Liver (tissue), 9 donors: ENCODE measurements around the gene R3HCC1L. TPM values are rescaled to one million over a fixed set of nuclear protein-coding genes. Genes with fewer than 3 reads are reported as not detected.

Source experiments
- DNase-seq: peaks from one replicate; pipeline ENCODE4 v3.0.0-alpha.2; 2017; ENCODE audit warnings: low spot score
- H3K27ac ChIP-seq, 2 donors: one replicate each; pipeline ENCODE4 v1.7.0; 2013; ENCODE audit warnings: inconsistent platforms in 2 of 2, low read length in 2 of 2, control low read depth in 1 of 2, low read depth in 1 of 2, mild to moderate bottlenecking in 1 of 2
- H3K27me3 ChIP-seq, 4 donors: one replicate each; pipeline versions ENCODE4 v1.6.1 to v1.7.0; 2013; ENCODE audit warnings: low read length in 3 of 4, inconsistent platforms in 1 of 4, mild to moderate bottlenecking in 1 of 4, moderate library complexity in 1 of 4; ENCODE audit not compliant: control insufficient read depth in 4 of 4, insufficient read depth in 4 of 4
- H3K36me3 ChIP-seq, 4 donors: one replicate each; pipeline versions ENCODE4 v1.6.1 to v1.7.0; 2013; ENCODE audit warnings: low read length in 3 of 4, mild to moderate bottlenecking in 3 of 4, low read depth in 1 of 4, moderate library complexity in 1 of 4; ENCODE audit not compliant: control insufficient read depth in 4 of 4, insufficient read depth in 3 of 4
- H3K4me1 ChIP-seq, 4 donors: one replicate each; pipeline versions ENCODE4 v1.6.1 to v1.7.0; 2013; ENCODE audit warnings: low read length in 3 of 4, mild to moderate bottlenecking in 3 of 4, moderate library complexity in 1 of 4; ENCODE audit not compliant: control insufficient read depth in 4 of 4, insufficient read depth in 4 of 4
- H3K4me3 ChIP-seq, 3 donors: one replicate each; pipeline versions ENCODE4 v1.6.1 to v1.7.0; 2013; ENCODE audit warnings: low read length in 3 of 3, control low read depth in 1 of 3, low read depth in 1 of 3, mild to moderate bottlenecking in 1 of 3
- H3K9ac ChIP-seq, 2 donors: one replicate each; pipeline ENCODE4 v1.7.0; 2013; ENCODE audit warnings: low read length in 2 of 2, mild to moderate bottlenecking in 2 of 2, moderate library complexity in 2 of 2, control low read depth in 1 of 2, low read depth in 1 of 2
- H3K9me3 ChIP-seq, 4 donors: one replicate each; pipeline versions ENCODE4 v1.6.1 to v1.7.0; 2013; ENCODE audit warnings: low read length in 3 of 4; ENCODE audit not compliant: control insufficient read depth in 4 of 4
- EGR1 ChIP-seq, 2 donors: IDR thresholded peaks; 2 replicates each; pipeline ENCODE4 v1.6.1; 2016 to 2018; ENCODE audit warnings: antibody characterized with exemption in 2 of 2, low read depth in 2 of 2
- FOXA2 ChIP-seq: IDR thresholded peaks from 2 replicates; pipeline ENCODE4 v1.6.1; 2016; ENCODE audit warnings: antibody characterized with exemption
- GABPA ChIP-seq, 2 donors: IDR thresholded peaks in 1 of 2; conservative IDR thresholded peaks in 1 of 2; 2 replicates each; pipeline ENCODE4 v1.6.1; 2016; ENCODE audit warnings: antibody characterized with exemption in 2 of 2, mild to moderate bottlenecking in 1 of 2, moderate library complexity in 1 of 2
- HNF4A ChIP-seq, 2 donors: conservative IDR thresholded peaks; 2 replicates each; pipeline ENCODE4 v1.6.1; 2016; ENCODE audit warnings: antibody characterized with exemption in 2 of 2, mild to moderate bottlenecking in 2 of 2
- MAX ChIP-seq: IDR thresholded peaks from 2 replicates; pipeline ENCODE4 v1.6.1; 2016; ENCODE audit warnings: antibody characterized with exemption
- RAD21 ChIP-seq, 2 donors: IDR thresholded peaks; 2 replicates each; pipeline ENCODE4 v1.6.1; 2016; ENCODE audit warnings: antibody characterized with exemption in 2 of 2, mild to moderate bottlenecking in 2 of 2
- REST ChIP-seq: IDR thresholded peaks from 2 replicates; pipeline ENCODE4 v1.6.1; 2016; ENCODE audit warnings: antibody characterized with exemption, mild to moderate bottlenecking
- TAF1 ChIP-seq: conservative IDR thresholded peaks from 2 replicates; pipeline ENCODE4 v1.6.1; 2016; ENCODE audit warnings: antibody characterized with exemption, mild to moderate bottlenecking
- YY1 ChIP-seq: IDR thresholded peaks from 2 replicates; pipeline ENCODE4 v1.6.1; 2016; ENCODE audit warnings: antibody characterized with exemption, mild to moderate bottlenecking
- ZBTB33 ChIP-seq: IDR thresholded peaks from 2 replicates; pipeline ENCODE4 v1.6.1; 2016; ENCODE audit warnings: antibody characterized with exemption
- WGBS: extraction: QIAGEN DNeasy Blood & Tissue Kit; methylation state at CpG from one replicate; pipeline ENCODE4 v1.1.7; 2013; 5-methylcytosine and 5-hydroxymethylcytosine counted together
- polyA plus RNA-seq, 2 donors: library from polyadenylated mRNA; stranded (reverse) in 1 of 2; unstranded in 1 of 2; fragments of 200-250 nt in 1 of 2; fragments of >200 nt in 1 of 2; fragmentation: Nextera tagmentation in 1 of 2; extraction: Ambion mirVana in 1 of 2; gene quantifications; one replicate each; pipeline versions ENCODE4 v1.2.1 to v1.2.3, GENCODE V29; 2013 to 2015
- total RNA-seq, 2 donors: library from RNA; depleted of rRNA; stranded (reverse); fragments of >200 nt; gene quantifications; one replicate each; pipeline ENCODE4 v1.2.3, GENCODE V29; 2014
- donor health status: healthy.
- donor health status: healthy.
- donor health status: healthy.
- donor health status: healthy.
- donor health status: healthy.

R3HCC1L gene
- total and polyA plus RNA-seq, 4 donors: 3.2 to 11.2 (median 7.4) TPM

- WGBS: 96% methylated on average over 7 of the region's 7 CpGs
- H3K36me3 ChIP-seq: peaks cover 0 to 10% (median 7%) of the 10 kb centered on the region in 4 donors
- no peak overlapping the region for H3K4me3 ChIP-seq
- no peaks in the 10 kb centered on the region for H3K27me3 ChIP-seq
- no peak overlapping the region for H3K9ac ChIP-seq
- TF ChIP-seq HNF4A (conservative IDR thresholded peaks at IDR 0.05) (no peak), FOXA2 (no peak), RAD21 (IDR thresholded peaks at IDR 0.05) (no peak), YY1 (no peak), GABPA (IDR thresholded peaks at IDR 0.05 in 1 of 2, conservative IDR thresholded peaks at IDR 0.05 in 1 of 2) (no peak), EGR1 (IDR thresholded peaks at IDR 0.05; ENCODE audit: low read depth in 2 of 2) (no peak), ZBTB33 (no peak), REST (no peak), TAF1 (no peak), MAX (no peak)
- peaks cover 0 to 8% (median 2%) of the 10 kb centered on the region in 4 donors for H3K4me1 ChIP-seq
- no peaks in the 10 kb centered on the region for H3K9me3 ChIP-seq
- no peak overlapping the region for H3K27ac ChIP-seq
- DNase-seq: peak; percentile 31
These were observed 118.0 kb downstream of the R3HCC1L start for GRCh38 chr10:98252464-98252863.

- peak; percentile 29 for DNase-seq
- Histone ChIP-seq H3K4me1 (peaks cover 0 to 8% (median 2%) of the 10 kb centered on the region in 4 donors), H3K9ac (no peak overlapping the region), H3K36me3 (peaks cover 0 to 5% (median 1%) of the 10 kb centered on the region in 4 donors), H3K27ac (no peak overlapping the region), H3K9me3 (no peaks in the 10 kb centered on the region), H3K4me3 (no peak overlapping the region), H3K27me3 (no peaks in the 10 kb centered on the region)
- no peak for TF ChIP-seq ZBTB33
- TF ChIP-seq GABPA (IDR thresholded peaks at IDR 0.05 in 1 of 2, conservative IDR thresholded peaks at IDR 0.05 in 1 of 2): no peak
- TF ChIP-seq EGR1 (IDR thresholded peaks at IDR 0.05; ENCODE audit: low read depth in 2 of 2): no peak
- 95% methylated on average over 17 of the region's 17 CpGs for WGBS
These were observed 119.0 kb downstream of the R3HCC1L start for GRCh38 chr10:98253499-98253898.
